Nasal cavity respiratory epithelium epithelial cell of viscerocranial mucosa (primary cell): ENCODE data around the gene WRAP53. TPM values are rescaled to one million over a fixed set of nuclear protein-coding genes. Genes with fewer than 3 reads are reported as not detected.

ENCODE experiments used
- total RNA-seq: library from RNA; depleted of rRNA; stranded (reverse); fragments of >200 nt; gene quantifications from 2 replicates; pipeline ENCODE4 v1.2.3, GENCODE V29; 2014

Gene WRAP53
- total RNA-seq: 2.7 and 3.3 TPM in 2 replicates

DNA sequence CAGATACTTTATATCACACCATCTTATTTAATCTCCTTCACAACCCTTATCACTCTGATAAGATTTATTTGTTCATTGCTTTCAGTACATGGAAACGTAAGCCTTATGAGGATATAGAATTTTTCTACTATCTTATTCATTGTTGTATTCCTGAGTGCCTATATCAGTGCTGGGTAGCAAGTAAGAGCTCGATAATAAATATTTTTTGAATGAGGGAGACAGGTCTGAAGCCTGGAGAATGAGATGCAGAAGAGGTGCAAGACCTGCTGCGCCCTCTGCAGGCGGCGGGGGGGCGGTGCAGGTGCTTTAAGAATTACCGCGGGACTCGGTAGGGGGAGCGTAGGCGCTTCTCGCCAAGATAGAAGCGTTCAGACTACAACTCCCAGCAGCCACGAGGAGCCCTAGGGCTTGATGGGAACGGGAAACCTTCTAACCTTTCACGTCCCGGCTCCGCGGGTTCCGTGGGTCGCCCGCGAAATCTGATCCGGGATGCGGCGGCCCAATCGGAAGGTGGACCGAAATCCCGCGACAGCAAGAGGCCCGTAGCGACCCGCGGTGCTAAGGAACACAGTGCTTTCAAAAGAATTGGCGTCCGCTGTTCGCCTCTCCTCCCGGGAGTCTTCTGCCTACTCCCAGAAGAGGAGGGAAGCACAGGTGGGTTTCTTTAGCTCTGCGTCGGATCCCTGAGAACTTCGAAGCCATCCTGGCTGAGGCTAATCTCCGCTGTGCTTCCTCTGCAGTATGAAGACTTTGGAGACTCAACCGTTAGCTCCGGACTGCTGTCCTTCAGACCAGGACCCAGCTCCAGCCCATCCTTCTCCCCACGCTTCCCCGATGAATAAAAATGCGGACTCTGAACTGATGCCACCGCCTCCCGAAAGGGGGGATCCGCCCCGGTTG, at the start of gene WRAP53:
WRAP53 (plus strand) TSS at position 570 of the 900 bp plus-strand sequence; CDS start at position 742, 172 bp downstream.

DNA sequence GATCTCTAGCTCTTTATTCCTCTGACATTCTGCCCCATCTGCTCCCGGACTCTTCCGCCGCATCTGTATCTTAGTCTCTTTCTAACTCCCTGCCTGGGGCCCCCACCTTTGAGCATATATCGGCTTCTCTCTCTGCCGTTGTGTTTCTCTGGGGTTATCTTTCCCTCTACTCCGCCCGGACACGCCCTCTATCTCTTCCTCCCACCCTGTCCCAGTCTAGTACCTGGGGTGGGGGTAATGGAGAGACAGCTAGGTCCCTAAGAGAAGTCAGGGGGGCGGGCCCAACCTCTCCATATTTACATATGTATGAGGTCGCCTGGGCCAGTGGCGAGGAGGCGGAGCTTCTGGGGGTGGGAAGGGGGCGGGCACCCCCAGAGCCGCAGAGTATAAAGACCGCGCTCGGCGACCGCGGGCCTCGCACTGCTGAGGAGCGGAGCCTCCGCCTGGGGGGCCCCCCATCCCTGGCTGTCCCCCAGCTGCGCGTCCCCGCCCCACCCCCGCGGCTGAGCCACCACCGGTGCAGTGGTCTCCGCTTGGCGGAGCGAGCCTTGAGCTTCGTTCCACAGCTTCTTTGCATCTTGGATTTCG, 37.7 kb upstream of the WRAP53 start, which contains the start of gene ATP1B2:
ATP1B2 (plus strand) TSS at position 418 of the 588 bp plus-strand sequence. CDS start 593 bp downstream, outside the sequence.

GRCh38 chr17:7687072-7687907, 987 bp upstream of the WRAP53 start, which contains the start of gene TP53:
Gene TP53 (minus strand): TSS chr17:7687490. CDS start chr17:7676594, 10,896 bp downstream.

DNA sequence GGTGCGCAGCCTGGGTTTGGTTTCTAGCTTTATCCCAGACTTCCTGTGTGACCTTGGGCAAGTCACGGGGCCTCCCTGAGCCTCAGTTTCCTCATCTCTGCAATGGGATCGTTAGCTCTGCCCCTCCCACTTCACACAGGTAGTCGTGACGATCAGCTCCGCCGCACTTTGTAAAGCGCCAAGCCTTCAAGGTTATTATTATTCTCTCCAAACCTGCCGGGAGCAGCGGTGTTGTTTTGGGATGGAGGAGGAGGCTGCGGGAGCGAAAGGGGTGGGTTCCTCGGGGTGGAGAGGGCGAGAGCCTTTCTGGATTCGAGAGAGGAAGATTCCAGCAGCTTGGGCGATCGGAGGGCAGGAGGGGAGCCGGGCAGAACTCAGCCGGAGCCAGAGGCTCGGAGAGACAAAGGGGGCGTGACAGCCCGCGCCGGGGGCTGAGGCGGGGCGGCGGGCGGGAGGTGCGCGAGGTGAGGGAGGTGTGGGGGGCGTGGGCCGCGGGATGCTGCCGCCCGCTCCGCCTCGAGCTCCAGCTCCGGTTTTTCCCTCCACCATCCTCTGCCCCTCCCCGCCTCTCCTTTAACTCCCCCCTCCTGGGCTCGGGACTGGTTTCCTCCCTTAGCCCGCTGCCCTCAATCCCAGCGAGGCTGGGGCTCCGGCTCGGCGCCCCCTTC, 16.5 kb downstream of the WRAP53 start, which contains the start of gene EFNB3:
EFNB3 (plus strand) TSS at position 602 of the 668 bp plus-strand sequence. CDS start 397 bp downstream, outside the sequence.

GRCh38 chr17:7716901-7717755, 28.9 kb downstream of the WRAP53 start, which contains the start of gene DNAH2:
Gene DNAH2 (plus strand): TSS chr17:7717744. CDS start chr17:7719735, 1,991 bp downstream.

Other genes with a start within 250 kb of the WRAP53 start
- 19.1 and 44.3 TPM in 2 replicates for gene FGF11, start 249.0 kb upstream of the WRAP53 start, total RNA-seq
- 7.6 and 14.7 TPM in 2 replicates for gene CHRNB1, start 243.4 kb upstream of the WRAP53 start, total RNA-seq
- 17.4 and 37.4 TPM in 2 replicates for gene ZBTB4, start 208.8 kb upstream of the WRAP53 start, total RNA-seq
- not detected in 2 replicates for gene SLC35G6, start 207.0 kb upstream of the WRAP53 start, total RNA-seq
- gene POLR2A, start 204.1 kb upstream of the WRAP53 start, total RNA-seq: 75.9 and 140 TPM in 2 replicates
- gene TNFSF12, start 139.4 kb upstream of the WRAP53 start, total RNA-seq: 0.34 and 2.5 TPM in 2 replicates
- 2.6 and 3.8 TPM in 2 replicates for gene TNFSF13, start 129.7 kb upstream of the WRAP53 start, total RNA-seq
- 76.8 and 126 TPM in 2 replicates for gene SENP3, start 126.6 kb upstream of the WRAP53 start, total RNA-seq
- gene CD68, start 108.8 kb upstream of the WRAP53 start, total RNA-seq: 8.3 and 13.7 TPM in 2 replicates
- gene MPDU1, start 104.6 kb upstream of the WRAP53 start, total RNA-seq: 31.0 and 32.5 TPM in 2 replicates
- gene SOX15, start 98.4 kb upstream of the WRAP53 start, total RNA-seq: 38.7 and 54.0 TPM in 2 replicates
- gene FXR2, start 73.6 kb upstream of the WRAP53 start, total RNA-seq: 39.1 and 51.3 TPM in 2 replicates
- gene SAT2, start 60.7 kb upstream of the WRAP53 start, total RNA-seq: 22.5 and 23.2 TPM in 2 replicates
- under 0.01 and 0.21 TPM in 2 replicates for gene SHBG, start 58.3 kb upstream of the WRAP53 start, total RNA-seq
- gene ATP1B2, start 37.6 kb upstream of the WRAP53 start, total RNA-seq: not detected in 2 replicates
- 26.7 and 40.1 TPM in 2 replicates for gene TP53, start 987 bp upstream of the WRAP53 start, total RNA-seq
- under 0.01 and 0.14 TPM in 2 replicates for gene EFNB3, start 16.7 kb downstream of the WRAP53 start, total RNA-seq
- gene DNAH2, start 29.3 kb downstream of the WRAP53 start, total RNA-seq: under 0.01 and 0.21 TPM in 2 replicates
- gene KDM6B, start 145.7 kb downstream of the WRAP53 start, total RNA-seq: 5.5 and 35.3 TPM in 2 replicates
- under 0.01 and 0.85 TPM in 2 replicates for gene TMEM88, start 166.6 kb downstream of the WRAP53 start, total RNA-seq
- gene NAA38, start 169.1 kb downstream of the WRAP53 start, total RNA-seq: 18.2 and 27.3 TPM in 2 replicates
- 15.7 and 16.4 TPM in 2 replicates for gene CYB5D1, start 169.5 kb downstream of the WRAP53 start, total RNA-seq
- 62.2 and 167 TPM in 2 replicates for gene CHD3, start 200.3 kb downstream of the WRAP53 start, total RNA-seq
- 12.6 and 15.2 TPM in 2 replicates for gene RNF227, start 227.8 kb downstream of the WRAP53 start, total RNA-seq
- gene KCNAB3, start 241.4 kb downstream of the WRAP53 start, total RNA-seq: under 0.01 and 0.21 TPM in 2 replicates
- 26.7 and 47.7 TPM in 2 replicates for gene TRAPPC1, start 243.5 kb downstream of the WRAP53 start, total RNA-seq
- 12.0 and 18.7 TPM in 2 replicates for gene CNTROB, start 243.7 kb downstream of the WRAP53 start, total RNA-seq